Hepatocyte (in vitro differentiated cells): ENCODE results near the gene IKBKE. TPM values are rescaled to one million over a fixed set of nuclear protein-coding genes. Genes with fewer than 3 reads are reported as not detected.

Experiments used
- DNase-seq: peaks from one replicate; pipeline ENCODE4 v3.0.0-alpha.2; 2016; ENCODE audit warnings: low spot score
- H2AFZ ChIP-seq: fragments of 200-600 bp; sonication (generic); 2 replicates; pipeline ENCODE4 v1.6.0; 2016; ENCODE audit warnings: antibody characterized with exemption, mild to moderate bottlenecking
- H3K27ac ChIP-seq: fragments of 200-600 bp; sonication (generic); 2 replicates; pipeline ENCODE4 v1.5.1; 2016; ENCODE audit warnings: mild to moderate bottlenecking
- H3K27me3 ChIP-seq: fragments of 200-600 bp; sonication (generic); 2 replicates; pipeline ENCODE4 v1.6.1; 2016
- H3K36me3 ChIP-seq: fragments of 200-600 bp; sonication (generic); replicated peaks from 2 replicates; pipeline ENCODE4 v1.5.1; 2016; ENCODE audit warnings: low read depth; ENCODE audit not compliant: insufficient read depth
- H3K4me1 ChIP-seq: fragments of 200-600 bp; sonication (generic); 2 replicates; pipeline ENCODE4 v1.5.1; 2016; ENCODE audit warnings: mild to moderate bottlenecking, moderate library complexity; ENCODE audit not compliant: insufficient read depth
- H3K4me2 ChIP-seq: fragments of 200-600 bp; sonication (generic); 2 replicates; pipeline ENCODE4 v1.6.0; 2016
- H3K4me3 ChIP-seq: fragments of 200-600 bp; sonication (generic); 2 replicates; pipeline ENCODE4 v1.5.1; 2016; ENCODE audit warnings: mild to moderate bottlenecking
- H3K79me2 ChIP-seq: fragments of 200-600 bp; sonication (generic); 2 replicates; pipeline ENCODE4 v1.6.0; 2017; ENCODE audit warnings: mild to moderate bottlenecking
- H3K9me2 ChIP-seq: fragments of 200-600 bp; sonication (generic); replicated peaks from 2 replicates; pipeline ENCODE4 v1.6.0; 2017; ENCODE audit warnings: mild to moderate bottlenecking; ENCODE audit not compliant: insufficient read depth
- H3K9me3 ChIP-seq: fragments of 200-600 bp; sonication (generic); 2 replicates; pipeline ENCODE4 v1.5.1; 2016; ENCODE audit warnings: low read depth, mild to moderate bottlenecking
- H4K20me1 ChIP-seq: fragments of 200-600 bp; sonication (generic); 2 replicates; pipeline ENCODE4 v1.6.0; 2016; ENCODE audit warnings: mild to moderate bottlenecking; ENCODE audit not compliant: insufficient read depth, poor library complexity, severe bottlenecking
- EZH2 ChIP-seq: fragments of 200-600 bp; sonication (generic); IDR thresholded peaks from 2 replicates; pipeline ENCODE4 v1.6.1; 2016; ENCODE audit warnings: antibody characterized with exemption, mild to moderate bottlenecking, borderline replicate concordance
- EZH2phosphoT487 ChIP-seq: fragments of 200-600 bp; sonication (generic); IDR thresholded peaks from one replicate; pipeline ENCODE4 v1.6.1; 2018; ENCODE audit warnings: antibody characterized with exemption, mild to moderate bottlenecking, low read depth, moderate library complexity; ENCODE audit not compliant: unreplicated experiment, severe bottlenecking
- WGBS: methylation state at CpG from one replicate; pipeline ENCODE4 v1.1.6; 2016; ENCODE audit warnings: low lambda C conversion rate; ENCODE audit errors: missing lambda C conversion rate; 5-methylcytosine and 5-hydroxymethylcytosine counted together
- polyA plus RNA-seq: library from polyadenylated mRNA; unstranded; fragments of >200 nt; fragmentation: Nextera tagmentation; extraction: Ambion mirVana; gene quantifications from 2 replicates; pipeline ENCODE4 v1.2.1, GENCODE V29; 2016
- total RNA-seq: library from RNA; depleted of rRNA; stranded (reverse); fragments of >200 nt; gene quantifications from 2 replicates; pipeline ENCODE4 v1.2.3, GENCODE V29; 2014
- TF ChIP-seq, protein P1 (sequence below): fragments of 200-600 bp; sonication (generic); IDR thresholded peaks from 2 replicates; pipeline ENCODE4 v1.5.1; 2016; ENCODE audit warnings: antibody characterized with exemption, mild to moderate bottlenecking; ENCODE audit not compliant: poor library complexity

IKBKE gene
- total and polyA plus RNA-seq, 2 experiments from 2014 or later: 5.9 to 6.4 TPM

DNA sequence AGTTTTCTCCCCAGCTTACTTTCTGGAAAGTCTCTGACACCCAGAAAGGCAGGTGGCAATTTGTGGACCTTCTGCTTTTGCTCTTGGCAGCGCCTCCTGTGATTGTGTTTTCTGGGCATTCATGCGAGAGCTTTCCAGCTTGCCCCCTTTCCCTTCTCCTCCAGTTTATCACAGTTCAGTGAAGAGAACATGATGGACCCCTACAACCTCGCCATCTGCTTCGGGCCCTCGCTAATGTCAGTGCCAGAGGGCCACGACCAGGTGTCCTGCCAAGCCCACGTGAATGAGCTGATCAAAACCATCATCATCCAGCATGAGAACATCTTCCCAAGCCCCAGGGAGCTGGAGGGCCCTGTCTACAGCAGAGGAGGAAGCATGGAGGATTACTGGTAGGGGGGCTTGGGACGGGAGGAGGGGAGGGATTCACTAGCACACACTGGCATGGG is 24.3 kb upstream of the IKBKE start:
- Histone ChIP-seq H3K4me1 (no peaks in the 10 kb centered on the region), H3K4me2 (no peak overlapping the region), H3K79me2 (no peaks in the 10 kb centered on the region), H3K27ac (no peak overlapping the region), H2AFZ (no peak overlapping the region), H3K4me3 (no peak overlapping the region), H3K9me3 (no peaks in the 10 kb centered on the region), H4K20me1 (no peaks in the 10 kb centered on the region), H3K9me2 (no peaks in the 10 kb centered on the region), H3K36me3 (no peaks in the 10 kb centered on the region), H3K27me3 (no peaks in the 10 kb centered on the region)
- DNase-seq: no peak
- TF ChIP-seq, protein P1, sequence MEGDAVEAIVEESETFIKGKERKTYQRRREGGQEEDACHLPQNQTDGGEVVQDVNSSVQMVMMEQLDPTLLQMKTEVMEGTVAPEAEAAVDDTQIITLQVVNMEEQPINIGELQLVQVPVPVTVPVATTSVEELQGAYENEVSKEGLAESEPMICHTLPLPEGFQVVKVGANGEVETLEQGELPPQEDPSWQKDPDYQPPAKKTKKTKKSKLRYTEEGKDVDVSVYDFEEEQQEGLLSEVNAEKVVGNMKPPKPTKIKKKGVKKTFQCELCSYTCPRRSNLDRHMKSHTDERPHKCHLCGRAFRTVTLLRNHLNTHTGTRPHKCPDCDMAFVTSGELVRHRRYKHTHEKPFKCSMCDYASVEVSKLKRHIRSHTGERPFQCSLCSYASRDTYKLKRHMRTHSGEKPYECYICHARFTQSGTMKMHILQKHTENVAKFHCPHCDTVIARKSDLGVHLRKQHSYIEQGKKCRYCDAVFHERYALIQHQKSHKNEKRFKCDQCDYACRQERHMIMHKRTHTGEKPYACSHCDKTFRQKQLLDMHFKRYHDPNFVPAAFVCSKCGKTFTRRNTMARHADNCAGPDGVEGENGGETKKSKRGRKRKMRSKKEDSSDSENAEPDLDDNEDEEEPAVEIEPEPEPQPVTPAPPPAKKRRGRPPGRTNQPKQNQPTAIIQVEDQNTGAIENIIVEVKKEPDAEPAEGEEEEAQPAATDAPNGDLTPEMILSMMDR: no peak
- TF ChIP-seq EZH2phosphoT487: no peak
- no peak for TF ChIP-seq EZH2
- WGBS: 94% methylated on average over 8 of the region's 8 CpGs

DNA sequence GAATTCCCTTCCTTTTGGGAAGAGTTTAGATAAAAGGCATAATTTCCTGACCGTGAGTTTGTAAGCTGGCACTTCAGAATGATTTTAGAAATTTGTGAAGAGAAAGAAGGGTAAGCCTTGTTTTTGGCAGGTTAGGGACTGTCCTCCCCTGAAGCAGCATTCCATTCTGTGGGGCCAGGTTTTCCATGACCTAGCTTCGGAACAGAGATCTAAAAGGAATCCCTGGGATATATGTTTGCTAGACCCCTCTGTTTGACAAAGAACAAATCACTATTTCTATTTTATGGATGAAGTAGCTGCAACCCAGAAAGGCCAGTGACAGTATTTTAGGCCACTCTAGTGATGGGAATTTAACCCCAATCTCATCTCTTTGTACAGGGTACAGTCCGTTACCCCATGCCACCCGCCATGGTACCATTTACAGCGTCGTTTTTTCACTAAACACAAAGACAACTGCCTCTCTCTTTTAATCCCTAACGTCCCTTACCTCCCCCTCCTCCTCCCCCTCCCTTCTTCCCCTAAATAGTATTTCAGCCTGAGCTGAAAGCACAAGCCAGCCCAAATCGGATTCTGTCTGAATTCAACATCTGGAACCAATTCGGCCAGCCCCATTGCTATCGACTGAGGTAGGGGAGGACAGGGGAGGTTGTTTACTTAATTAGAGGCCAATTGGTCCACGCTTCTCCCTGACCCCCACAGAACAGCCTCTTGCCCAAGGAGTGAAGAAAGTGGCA is 23.4 kb upstream of the IKBKE start:
- DNase-seq: no peak
- Histone ChIP-seq H2AFZ (no peak overlapping the region), H3K4me2 (no peak overlapping the region), H3K4me3 (no peak overlapping the region), H3K27ac (peak overlapping the region; percentile 22), H3K9me2 (no peaks in the 10 kb centered on the region), H3K4me1 (peaks cover 4% of the 10 kb centered on the region), H4K20me1 (no peaks in the 10 kb centered on the region), H3K27me3 (no peaks in the 10 kb centered on the region), H3K79me2 (no peaks in the 10 kb centered on the region), H3K9me3 (no peaks in the 10 kb centered on the region), H3K36me3 (no peaks in the 10 kb centered on the region)
- TF ChIP-seq, protein P1: no peak
- no peak for TF ChIP-seq EZH2phosphoT487
- no peak for TF ChIP-seq EZH2
- WGBS: 80% methylated on average over 10 of the region's 11 CpGs

DNA sequence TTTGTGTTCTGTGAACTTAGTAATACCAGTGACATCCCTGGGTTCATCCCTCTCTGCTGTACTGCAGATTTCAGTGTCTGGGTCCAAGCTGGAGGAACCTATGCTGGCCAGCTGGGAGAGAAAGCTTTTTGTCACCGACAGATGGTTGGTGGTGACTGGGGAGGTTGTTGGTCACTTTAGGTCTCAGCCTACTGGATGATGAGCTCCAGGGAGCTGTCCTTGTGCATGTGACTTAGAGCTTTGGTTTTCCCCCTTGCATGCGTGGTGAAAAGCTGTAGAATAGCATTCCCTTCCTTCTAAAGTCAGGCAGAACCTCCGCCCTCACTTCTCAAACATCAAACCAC is 22.9 kb upstream of the IKBKE start:
- Histone ChIP-seq H3K9me3 (no peaks in the 10 kb centered on the region), H3K36me3 (no peaks in the 10 kb centered on the region), H3K27me3 (no peaks in the 10 kb centered on the region), H3K4me3 (no peak overlapping the region), H3K4me1 (peaks cover 7% of the 10 kb centered on the region), H3K4me2 (no peak overlapping the region), H3K79me2 (no peaks in the 10 kb centered on the region), H2AFZ (no peak overlapping the region), H3K9me2 (no peaks in the 10 kb centered on the region), H3K27ac (no peak overlapping the region), H4K20me1 (no peaks in the 10 kb centered on the region)
- 61% methylated on average over 3 of the region's 3 CpGs for WGBS
- TF ChIP-seq, protein P1: no peak
- no peak for TF ChIP-seq EZH2
- TF ChIP-seq EZH2phosphoT487: no peak
- no peak for DNase-seq
